GM12878 (cell line): ENCODE results near the gene LRGUK. TPM values are rescaled to one million over a fixed set of nuclear protein-coding genes. Genes with fewer than 3 reads are reported as not detected.

Source experiments
- CTCF ChIP-seq, 3 experiments: IDR thresholded peaks in 2 of 3; conservative IDR thresholded peaks in 1 of 3; 2 replicates each; pipeline ENCODE4 v1.5.1; 2011; ENCODE audit warnings: low read depth in 3 of 3, low read length in 3 of 3, mild to moderate bottlenecking in 3 of 3, control low read depth in 2 of 3, moderate library complexity in 2 of 3, inconsistent platforms in 1 of 3, mixed read lengths in 1 of 3; ENCODE audit not compliant: control insufficient read depth in 2 of 3, insufficient read depth in 1 of 3; ENCODE audit errors: extremely low read depth in 1 of 3
- HCFC1 ChIP-seq: fragments of 150-350 bp; IDR thresholded peaks from 2 replicates; pipeline ENCODE4 v1.6.1; 2014; ENCODE audit warnings: low read length
- NR2C2 ChIP-seq: IDR thresholded peaks from 2 replicates; pipeline ENCODE4 v1.6.1; 2011; ENCODE audit warnings: borderline replicate concordance, low read depth; ENCODE audit not compliant: control insufficient read depth, insufficient read length
- PRDM15 ChIP-seq: fragments of 450-650 bp; formaldehyde crosslinking; IDR thresholded peaks from 2 replicates; pipeline ENCODE4 v1.4.0; 2020; ENCODE audit warnings: mild to moderate bottlenecking, moderate library complexity
- SMARCA5 ChIP-seq: fragments of 450-650 bp; IDR thresholded peaks from 2 replicates; pipeline ENCODE4 v1.6.1; 2017; ENCODE audit warnings: mild to moderate bottlenecking
- polyA plus RNA-seq, 11 experiments: library from polyadenylated mRNA; depleted of rRNA in 4 of 11; unstranded in 6 of 11; stranded (reverse) in 5 of 11; fragments of >200 nt; fragmentation: Nextera tagmentation in 4 of 11; fragmentation: Illumina TruSeq in 1 of 11; extraction: Ambion mirVana in 4 of 11; extraction: Trizol in 1 of 11; gene quantifications; 1 replicate in 1 of 11; 2 replicates in 10 of 11; pipeline versions ENCODE4 v1.2.1 to v1.2.3, GENCODE V29; 2011 to 2016; ENCODE audit warnings: inconsistent platforms in 2 of 11, missing spikeins in 2 of 11, low read depth in 1 of 11
- total RNA-seq, 4 experiments: library from RNA; depleted of rRNA in 3 of 4; stranded (reverse); fragments of >200 nt in 3 of 4; fragmentation: Illumina TruSeq in 1 of 4; extraction: Trizol in 1 of 4; gene quantifications; 2 replicates each; pipeline versions ENCODE4 v1.2.1 to v1.2.3, GENCODE V29; 2013 to 2021

LRGUK gene
- total and polyA plus RNA-seq, 10 of the 15 experiments (the other 5 are each of a cell fraction or from before 2014, with no cell fraction given) = 0.04 to 0.14 (median 0.08) TPM; not detected in 3

GRCh38 chr7:134083766-134084487 lies 43.2 kb upstream of the LRGUK start (continued):
- TF ChIP-seq PRDM15 (CRISPR knock-in tag) (no peak), SMARCA5 (no peak), CTCF (IDR thresholded peaks at IDR 0.05 in 2 of 3, conservative IDR thresholded peaks at IDR 0.05 in 1 of 3; ENCODE audit: control insufficient read depth in 2 of 3, extremely low read depth in 1 of 3, insufficient read depth in 1 of 3, low read depth in 3 of 3, low read length in 3 of 3) (no peak), NR2C2 (no peak), HCFC1 (no peak)
